Neural cell (in vitro differentiated cells): Measurements from ENCODE around the gene ADIG.

Experiments used
- CTCF ChIP-seq: fragments of 450-650 bp; IDR thresholded peaks from 2 replicates; pipeline ENCODE4 v1.5.1; 2014; ENCODE audit warnings: antibody characterized with exemption, mild to moderate bottlenecking, moderate library complexity; ENCODE audit not compliant: poor library complexity, severe bottlenecking
- EP300 ChIP-seq: fragments of 450-650 bp; conservative IDR thresholded peaks from 2 replicates; pipeline ENCODE4 v1.6.1; 2014; ENCODE audit warnings: antibody characterized with exemption, mild to moderate bottlenecking, moderate library complexity; ENCODE audit not compliant: poor library complexity, severe bottlenecking
- EZH2 ChIP-seq: fragments of 200-600, 300-800 bp; shearing (Covaris generic), sonication (generic); IDR thresholded peaks from 2 replicates; pipeline ENCODE4 v1.6.1; 2014; ENCODE audit warnings: antibody characterized with exemption, low read length, borderline replicate concordance, mild to moderate bottlenecking; ENCODE audit not compliant: insufficient read depth, poor library complexity, severe bottlenecking
- POLR2AphosphoS5 ChIP-seq: IDR thresholded peaks from 2 replicates; pipeline ENCODE4 v1.6.1; 2012
- RAD21 ChIP-seq: fragments of 450-650 bp; conservative IDR thresholded peaks from 2 replicates; pipeline ENCODE4 v1.6.1; 2014; ENCODE audit warnings: antibody characterized with exemption, mild to moderate bottlenecking, moderate library complexity
- REST ChIP-seq: IDR thresholded peaks from 2 replicates; pipeline ENCODE4 v1.6.1; 2012; ENCODE audit warnings: borderline replicate concordance
- TAF1 ChIP-seq: IDR thresholded peaks from 2 replicates; pipeline ENCODE4 v1.6.1; 2012; ENCODE audit warnings: low read depth

DNA sequence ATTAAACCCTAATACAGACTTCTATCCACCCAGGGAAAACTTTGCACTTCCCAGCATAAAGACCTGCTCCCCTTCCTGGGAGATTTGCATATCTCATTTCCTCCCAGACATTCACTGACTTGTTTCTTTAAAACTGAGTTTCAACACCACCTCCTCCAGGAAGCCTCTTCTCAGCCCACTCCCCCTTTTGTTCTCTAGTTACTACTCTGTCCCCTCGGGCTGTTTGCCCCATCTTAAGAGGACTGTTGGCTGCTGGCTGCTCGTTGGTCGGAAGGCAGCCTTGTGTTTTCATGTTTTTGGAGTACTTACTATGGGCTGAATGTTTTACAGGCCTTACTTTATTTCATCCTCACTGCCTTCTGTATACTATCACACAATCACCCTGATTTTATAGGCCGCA lies 27.2 kb downstream of the ADIG start:
- no peak for TF ChIP-seq CTCF
- TF ChIP-seq TAF1: no peak
- TF ChIP-seq REST: no peak
- TF ChIP-seq EP300: no peak
- TF ChIP-seq RAD21: no peak
- TF ChIP-seq EZH2: no peak
- TF ChIP-seq POLR2AphosphoS5: no peak
